Activated CD8-positive, alpha-beta memory T cell treated with anti-CD3 and anti-CD28 coated beads for 24 hours (primary cell): ENCODE measurements around the gene NEB.

Experiments
- DNase-seq: peaks from one replicate; pipeline ENCODE4 v3.0.0-alpha.2; 2020

NEB gene

GRCh38 chr2:151733771-151734672 is at the start of gene NEB:
TSS of gene NEB (minus strand) at chr2:151734476. CDS start at chr2:151733156, 1,320 bp downstream.
- no peak for DNase-seq

DNA sequence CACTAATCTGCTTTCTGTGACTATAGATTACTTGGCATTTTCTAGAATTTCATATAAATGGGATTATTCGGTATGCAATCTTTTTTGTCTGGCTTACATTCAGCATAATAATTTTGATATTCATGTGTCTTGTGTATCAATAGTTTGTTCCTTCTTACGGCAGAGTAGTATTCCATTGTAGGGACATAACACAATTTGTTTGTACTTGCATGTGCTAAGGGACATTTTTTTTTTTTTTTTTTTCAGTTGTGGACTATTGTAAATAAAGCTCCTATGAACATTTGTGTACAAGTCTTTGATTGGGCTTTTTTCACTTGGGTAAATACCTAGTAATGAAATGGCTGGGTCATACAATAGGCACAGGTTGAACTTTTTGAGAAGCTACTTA is 48.9 kb upstream of the NEB start:
- no peak for DNase-seq

DNA sequence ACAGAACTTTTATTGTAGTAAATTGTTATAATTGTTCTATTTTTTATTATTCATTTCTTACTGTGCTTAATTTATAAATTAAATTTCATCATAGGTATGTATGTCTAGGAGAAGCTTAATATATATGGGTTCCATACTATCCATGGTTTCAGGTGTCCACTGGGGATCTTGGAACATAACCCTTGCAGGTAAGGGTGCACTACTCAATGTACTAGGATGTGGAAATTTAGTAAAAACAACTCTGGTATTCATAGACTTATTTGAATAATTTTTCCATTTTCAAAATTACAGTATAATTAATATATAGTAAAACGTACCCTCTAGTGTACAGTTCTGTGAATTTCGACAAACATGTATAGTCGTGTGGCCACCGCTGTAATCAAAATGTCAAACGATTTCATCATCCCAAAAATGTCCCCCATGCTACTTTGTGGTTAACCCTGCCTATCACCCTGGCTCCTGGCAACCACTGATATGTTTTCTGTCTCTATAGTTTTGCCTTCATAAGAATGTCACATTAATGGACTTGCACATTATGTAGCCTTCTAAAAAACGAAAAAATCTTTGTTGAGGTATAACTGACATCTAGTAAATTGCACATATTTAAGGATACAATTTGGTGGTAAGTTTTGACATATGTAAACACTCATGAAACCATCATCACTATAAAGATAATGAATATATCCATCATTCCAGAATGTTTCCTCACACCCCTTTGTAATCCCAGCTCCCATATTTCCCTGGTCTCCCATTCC is 48.3 kb upstream of the NEB start:
- no peak for DNase-seq

- DNase-seq = no peak
Observed at GRCh38 chr2:151781642-151782041, 47.4 kb upstream of the NEB start.

GRCh38 chr2:151780938-151781337 is 46.7 kb upstream of the NEB start:
- no peak for DNase-seq

GRCh38 chr2:151777935-151778334 is 43.7 kb upstream of the NEB start:
- no peak for DNase-seq

DNA sequence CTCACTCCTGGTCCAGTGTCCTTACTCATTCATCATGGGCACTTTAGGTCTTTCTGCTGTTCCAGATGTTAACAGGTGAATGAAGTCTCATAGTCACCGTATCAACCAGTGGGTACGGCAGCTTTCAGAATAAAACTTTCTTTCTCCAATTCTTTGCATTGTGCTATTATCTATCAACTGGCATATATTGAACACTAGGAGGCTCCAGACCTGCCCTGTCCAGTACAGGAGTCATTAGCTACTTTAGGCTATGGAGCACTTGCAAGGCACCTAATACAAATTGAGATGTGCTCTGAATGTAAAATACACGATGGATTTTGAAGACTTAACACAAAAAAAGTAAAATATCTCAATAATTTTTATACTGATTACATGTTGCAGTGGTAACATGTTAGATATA is 43.2 kb upstream of the NEB start:
- no peak for DNase-seq

DNA sequence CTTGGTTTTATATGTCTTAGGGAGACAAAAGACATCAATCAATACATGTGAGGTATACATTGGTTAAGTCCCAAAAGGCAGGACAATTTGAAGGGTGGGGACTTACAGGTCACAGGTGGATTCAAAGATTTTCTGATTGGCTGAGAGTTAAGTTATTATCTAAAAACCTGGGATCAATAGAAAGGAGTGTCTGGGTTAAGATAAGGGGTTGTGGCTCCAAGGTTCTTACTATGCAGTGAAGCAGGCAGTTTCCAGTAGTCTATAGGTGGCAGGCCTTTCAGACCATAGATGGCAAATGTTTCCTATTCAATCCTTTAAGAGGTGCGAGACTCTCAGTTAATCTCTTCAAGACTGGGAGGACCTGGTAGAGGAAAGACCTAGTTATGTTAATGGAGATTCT is 42.1 kb upstream of the NEB start:
- DNase-seq = no peak

DNA sequence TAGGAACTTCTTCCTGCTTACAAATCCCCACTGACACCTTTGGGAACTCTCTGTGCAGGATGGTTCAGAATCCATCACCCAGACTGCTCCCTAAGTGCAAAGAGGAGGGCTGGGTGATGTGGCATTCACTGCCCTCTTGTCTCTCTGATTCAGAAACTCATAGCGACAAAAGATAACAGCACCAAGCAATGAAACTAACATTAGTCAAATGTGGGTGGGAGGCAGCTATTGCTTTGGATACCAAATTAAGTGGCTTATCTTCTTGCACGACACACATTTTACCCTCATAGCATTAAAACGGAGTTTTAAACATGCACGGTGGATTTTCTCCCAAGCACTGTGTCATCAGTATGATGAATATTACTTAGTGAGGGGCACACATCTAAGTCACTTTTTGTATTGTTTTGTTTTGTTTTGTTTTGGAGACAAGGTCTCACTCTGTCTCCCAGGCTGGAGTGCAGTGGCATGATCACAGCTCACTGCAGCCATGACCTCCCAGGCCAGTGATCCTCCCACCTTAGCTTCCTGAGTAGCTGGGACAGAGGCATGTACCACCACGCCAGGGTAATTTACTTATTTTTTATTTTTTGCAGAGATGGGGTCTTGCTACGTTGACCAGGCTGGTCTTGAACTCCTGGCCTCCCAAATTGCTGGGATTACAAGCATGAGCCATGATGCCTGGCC is 40.9 kb upstream of the NEB start:
- DNase-seq = no peak

DNA sequence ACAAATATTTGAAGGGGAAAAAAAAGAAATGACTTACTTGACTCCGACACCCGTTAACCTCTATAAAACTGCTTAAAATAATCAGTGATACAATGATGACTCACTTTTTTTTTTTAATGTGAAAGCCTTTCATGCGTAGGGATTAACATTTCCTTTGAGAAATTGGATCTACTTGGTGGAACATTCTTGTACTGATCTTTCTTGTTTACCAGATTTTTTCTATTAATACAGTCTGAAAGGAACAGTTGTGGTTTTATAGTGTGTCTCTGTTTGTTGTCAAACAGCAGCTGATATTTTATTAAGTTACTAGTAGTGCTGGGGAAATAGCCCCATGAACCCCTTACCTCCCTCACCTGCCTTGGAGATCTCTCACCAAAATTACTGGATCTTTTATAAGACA is 40.2 kb upstream of the NEB start:
- no peak for DNase-seq

DNA sequence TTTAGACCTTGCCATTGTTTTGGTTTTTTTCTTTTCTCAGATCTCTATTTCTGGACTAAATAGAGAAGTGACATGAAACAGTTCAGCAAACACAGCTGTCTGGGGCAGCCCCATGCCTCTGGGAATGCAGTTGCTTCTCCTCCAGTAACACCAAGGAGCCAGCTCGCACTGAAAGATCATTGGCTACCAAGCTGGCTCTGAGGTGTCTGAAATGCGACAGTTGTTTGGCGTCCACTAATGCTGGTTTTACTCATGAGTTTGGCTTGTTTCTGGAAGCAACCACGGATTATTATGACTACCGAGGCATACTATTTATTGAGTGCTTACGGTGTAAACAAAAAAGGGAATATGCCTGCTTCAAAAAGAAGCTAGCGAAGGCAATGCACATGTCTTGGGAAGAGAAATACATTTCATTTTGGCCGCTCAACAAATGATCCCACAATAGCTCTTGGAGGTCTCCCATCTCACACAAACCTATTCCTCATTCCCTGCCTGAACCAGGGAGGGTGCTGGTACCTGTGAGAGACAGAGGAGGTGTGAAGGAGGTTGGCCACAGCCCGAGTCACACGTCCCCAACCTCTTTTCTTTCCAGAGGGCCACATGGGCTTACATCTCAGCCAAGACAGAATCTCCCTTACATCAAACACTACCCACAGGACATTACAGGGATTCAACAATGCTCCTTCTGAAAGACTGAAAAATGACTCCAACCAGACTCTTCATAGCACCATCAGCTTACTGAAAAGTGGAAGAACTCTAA is 37.5 kb upstream of the NEB start:
- no peak for DNase-seq

GRCh38 chr2:151770995-151771394 is 36.7 kb upstream of the NEB start:
- no peak for DNase-seq

GRCh38 chr2:151769606-151770005 is 35.3 kb upstream of the NEB start:
- no peak for DNase-seq

DNA sequence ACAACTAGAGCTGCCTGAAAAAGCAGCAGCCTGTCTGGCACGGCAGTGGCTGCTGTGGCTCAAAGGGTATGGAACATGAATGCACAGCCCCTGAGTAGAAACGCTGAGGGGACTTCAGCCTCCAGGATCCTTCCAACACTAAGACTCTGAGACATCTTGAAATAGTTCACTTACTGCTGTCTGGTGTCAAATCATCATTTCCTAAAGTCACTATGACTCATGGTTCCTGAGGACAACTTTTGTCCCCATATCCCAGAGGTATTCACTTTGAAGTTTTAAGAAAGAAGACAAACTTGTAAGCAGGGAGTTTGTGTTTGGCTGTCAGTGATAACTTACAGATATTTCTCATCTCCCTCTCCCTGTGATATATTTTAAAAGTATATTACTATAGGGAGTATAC is 33.3 kb upstream of the NEB start:
- DNase-seq = no peak

DNA sequence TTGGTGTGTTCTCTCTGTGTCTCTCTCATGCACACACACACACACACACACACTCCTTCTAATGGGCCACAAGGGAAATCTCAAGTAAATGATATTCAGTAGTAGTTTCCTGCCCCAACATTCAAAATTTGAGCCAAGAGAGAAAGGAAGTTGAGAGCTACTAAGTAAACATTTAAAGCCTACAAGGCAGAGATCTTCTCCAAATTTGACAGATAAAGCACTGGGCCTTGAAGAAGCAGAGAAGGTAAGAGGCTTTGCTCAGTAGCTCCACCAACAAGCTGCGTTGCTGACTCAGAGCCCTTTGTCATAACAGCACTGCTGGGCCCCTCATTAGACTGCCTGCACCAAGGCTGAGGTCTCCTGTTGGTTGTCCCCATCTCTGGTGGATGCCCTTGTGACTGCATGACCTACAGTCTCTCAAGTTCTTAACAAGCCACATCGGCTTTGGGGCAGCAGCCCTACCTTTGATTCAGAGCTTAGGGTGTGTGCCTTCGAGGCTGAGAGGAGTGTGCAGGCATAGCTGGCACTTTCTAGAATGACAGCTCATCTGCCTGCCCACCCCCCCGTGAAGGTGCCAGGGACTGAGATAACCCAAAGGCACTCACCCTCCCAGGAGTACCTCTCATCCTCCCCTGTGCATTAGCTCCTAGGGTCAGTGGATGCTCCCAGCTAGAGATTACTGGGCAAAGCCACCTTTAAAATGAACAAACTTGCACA is 32.3 kb upstream of the NEB start:
- no peak for DNase-seq

DNA sequence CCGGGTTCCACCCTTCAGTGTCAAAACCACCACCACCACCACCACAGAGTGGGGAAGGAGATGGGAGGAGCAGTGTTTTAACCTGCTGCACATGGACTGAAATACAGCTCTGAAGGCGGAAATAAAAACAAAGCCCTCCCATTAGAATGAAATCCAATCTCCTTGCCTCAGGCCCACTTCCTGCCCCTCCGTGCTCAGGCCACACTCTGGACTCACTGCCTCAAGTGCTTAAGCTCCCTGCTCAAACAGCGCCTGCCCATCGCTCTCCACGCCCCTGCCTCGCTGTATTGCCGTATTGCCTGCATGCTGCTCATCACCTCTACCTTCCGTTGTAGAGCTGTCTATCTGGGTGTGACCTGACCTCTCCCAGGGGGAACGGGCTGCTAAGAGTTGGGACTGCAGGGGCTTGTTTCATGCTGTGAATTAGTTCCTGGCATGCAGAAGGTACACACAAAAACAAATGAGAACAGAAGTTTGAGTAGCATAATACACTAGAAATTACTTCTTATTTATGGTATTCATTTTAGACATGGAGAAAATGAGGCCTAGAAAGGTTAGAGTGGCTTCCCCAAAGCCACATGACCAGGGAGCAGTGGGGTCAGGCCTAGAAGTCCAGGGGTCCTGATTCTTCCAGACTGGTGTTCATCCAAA is 31.6 kb upstream of the NEB start:
- DNase-seq = no peak

- no peak for DNase-seq
Observed at GRCh38 chr2:151762694-151763093, 28.4 kb upstream of the NEB start.

GRCh38 chr2:151761687-151762086 is 27.4 kb upstream of the NEB start:
- no peak for DNase-seq

- DNase-seq = no peak
Observed at GRCh38 chr2:151761193-151761592, 26.9 kb upstream of the NEB start.

- DNase-seq = no peak
Observed at GRCh38 chr2:151760139-151760650, 25.9 kb upstream of the NEB start.

DNA sequence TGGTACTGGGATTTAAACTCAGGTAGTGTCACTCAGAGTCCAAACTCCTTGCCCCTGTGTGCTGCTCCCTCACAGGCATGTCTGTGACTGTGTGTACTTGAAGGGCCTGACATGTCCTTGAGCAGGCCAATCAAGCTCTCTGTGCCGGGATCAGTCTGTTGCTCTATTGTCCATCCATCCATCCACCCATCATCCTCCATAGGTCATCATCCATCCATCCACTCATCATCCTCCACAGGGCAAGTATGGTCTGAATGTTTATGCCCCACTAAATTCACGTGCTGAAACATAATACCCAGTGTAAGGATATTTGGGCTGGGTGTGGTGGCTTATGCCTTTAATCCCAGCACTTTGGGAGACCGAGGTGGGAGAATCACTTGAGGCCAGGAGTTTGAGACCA is 24.5 kb upstream of the NEB start:
- DNase-seq = no peak
